ENCODE measurements around the gene USP21. TPM values are rescaled to one million over a fixed set of nuclear protein-coding genes. Genes with fewer than 3 reads are reported as not detected.

Gene USP21
- total and polyA plus RNA-seq, 9 of the 15 experiments (the other 6 are each of a cell fraction or from before 2014, with no cell fraction given): 4.9 to 52.4 (median 21.6) TPM

DNA sequence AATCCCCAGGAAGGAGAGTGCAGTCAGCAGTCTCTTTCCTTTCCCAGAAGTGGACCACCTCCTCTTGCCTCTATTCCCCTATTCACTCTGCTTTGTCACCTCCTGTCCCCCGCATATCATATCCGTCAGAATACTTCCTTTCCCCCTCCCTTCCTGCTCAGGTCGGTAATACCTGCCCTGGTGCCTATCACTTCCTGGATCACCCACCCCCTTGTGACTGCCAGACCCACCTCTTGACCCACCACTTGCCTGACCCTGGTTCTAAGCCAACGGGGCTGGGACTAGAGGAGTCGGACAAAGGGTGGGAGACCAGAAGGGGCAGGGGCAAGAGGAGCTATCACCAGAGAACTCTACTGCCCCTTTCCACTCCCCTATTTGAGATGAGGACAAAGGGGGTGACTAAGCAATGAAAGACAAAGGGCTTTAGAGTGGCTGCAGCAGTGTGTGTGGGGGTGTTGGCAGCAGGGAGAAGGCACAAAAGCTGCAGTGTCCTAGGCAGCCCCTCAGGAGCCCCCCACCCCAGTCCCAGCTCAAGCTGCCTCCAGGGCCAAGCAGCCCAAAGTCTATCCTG lies 41.2 kb downstream of the USP21 start (continued):
- TF ChIP-seq, protein P1, sequence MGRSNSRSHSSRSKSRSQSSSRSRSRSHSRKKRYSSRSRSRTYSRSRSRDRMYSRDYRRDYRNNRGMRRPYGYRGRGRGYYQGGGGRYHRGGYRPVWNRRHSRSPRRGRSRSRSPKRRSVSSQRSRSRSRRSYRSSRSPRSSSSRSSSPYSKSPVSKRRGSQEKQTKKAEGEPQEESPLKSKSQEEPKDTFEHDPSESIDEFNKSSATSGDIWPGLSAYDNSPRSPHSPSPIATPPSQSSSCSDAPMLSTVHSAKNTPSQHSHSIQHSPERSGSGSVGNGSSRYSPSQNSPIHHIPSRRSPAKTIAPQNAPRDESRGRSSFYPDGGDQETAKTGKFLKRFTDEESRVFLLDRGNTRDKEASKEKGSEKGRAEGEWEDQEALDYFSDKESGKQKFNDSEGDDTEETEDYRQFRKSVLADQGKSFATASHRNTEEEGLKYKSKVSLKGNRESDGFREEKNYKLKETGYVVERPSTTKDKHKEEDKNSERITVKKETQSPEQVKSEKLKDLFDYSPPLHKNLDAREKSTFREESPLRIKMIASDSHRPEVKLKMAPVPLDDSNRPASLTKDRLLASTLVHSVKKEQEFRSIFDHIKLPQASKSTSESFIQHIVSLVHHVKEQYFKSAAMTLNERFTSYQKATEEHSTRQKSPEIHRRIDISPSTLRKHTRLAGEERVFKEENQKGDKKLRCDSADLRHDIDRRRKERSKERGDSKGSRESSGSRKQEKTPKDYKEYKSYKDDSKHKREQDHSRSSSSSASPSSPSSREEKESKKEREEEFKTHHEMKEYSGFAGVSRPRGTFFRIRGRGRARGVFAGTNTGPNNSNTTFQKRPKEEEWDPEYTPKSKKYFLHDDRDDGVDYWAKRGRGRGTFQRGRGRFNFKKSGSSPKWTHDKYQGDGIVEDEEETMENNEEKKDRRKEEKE (IDR thresholded peaks at IDR 0.05; ENCODE audit: borderline replicate concordance in 1 of 2, control insufficient read depth in 1 of 2, low read depth in 2 of 2, low read length in 1 of 2): no peak
- 0 out of 2 replicates have a peak, but pooled peaks have one; percentile 36 for TF ChIP-seq SMARCE1 (IDR thresholded peaks at IDR 0.05)
- TF ChIP-seq ZNF79 (CRISPR knock-in tag; IDR thresholded peaks at IDR 0.05; ENCODE audit: low read depth): no peak
- no peak for TF ChIP-seq HDGF (IDR thresholded peaks at IDR 0.05)
- TF ChIP-seq, protein P2, sequence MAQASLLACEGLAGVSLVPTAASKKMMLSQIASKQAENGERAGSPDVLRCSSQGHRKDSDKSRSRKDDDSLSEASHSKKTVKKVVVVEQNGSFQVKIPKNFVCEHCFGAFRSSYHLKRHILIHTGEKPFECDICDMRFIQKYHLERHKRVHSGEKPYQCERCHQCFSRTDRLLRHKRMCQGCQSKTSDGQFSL (CRISPR knock-in tag; IDR thresholded peaks at IDR 0.05): peak; percentile 75; the same call in 1 of the 2 replicates
- TF ChIP-seq, protein P2 (tag; IDR thresholded peaks at IDR 0.05): no peak
- 0 out of 4 replicates have a peak, but pooled peaks of 1 of the 2 experiments have one; percentile 7 for TF ChIP-seq ZMIZ1 (IDR thresholded peaks at IDR 0.05; ENCODE audit: low read depth in 2 of 2, low read length in 2 of 2)
- no peak for TF ChIP-seq ZNF655 (CRISPR knock-in tag; IDR thresholded peaks at IDR 0.05)
- no peak for TF ChIP-seq KHSRP (IDR thresholded peaks at IDR 0.05)
- no peak for TF ChIP-seq KAT2B (IDR thresholded peaks at IDR 0.05; ENCODE audit: low read depth, low read length)
- no peak for TF ChIP-seq TCF15 (CRISPR knock-in tag; IDR thresholded peaks at IDR 0.05)
- peak; percentile 7; the same call in 1 of the 2 replicates for TF ChIP-seq TAF7 (tag; IDR thresholded peaks at IDR 0.05)
- TF ChIP-seq RBBP5 (IDR thresholded peaks at IDR 0.05; ENCODE audit: borderline replicate concordance, insufficient read depth, low read length, poor library complexity, severe bottlenecking): no peak
- TF ChIP-seq MCM3 (IDR thresholded peaks at IDR 0.05): no peak
- no peak for TF ChIP-seq BRCA1 (IDR thresholded peaks at IDR 0.05)
- no peak for TF ChIP-seq BRCA1 (CRISPR knock-in tag; IDR thresholded peaks at IDR 0.05)
- peak; percentile 25 for TF ChIP-seq RBM39 (optimal IDR thresholded peaks at IDR 0.05; ENCODE audit: low read depth, low read length)
- peak; percentile 8 for TF ChIP-seq TAF1 (IDR thresholded peaks at IDR 0.05; ENCODE audit: control insufficient read depth, extremely low read depth, insufficient read depth, low read length, severe bottlenecking)
